Liver (tissue), 9 donors: ENCODE data around the gene KLK13. TPM values are rescaled to one million over a fixed set of nuclear protein-coding genes. Genes with fewer than 3 reads are reported as not detected.

Experiments
- DNase-seq: peaks from one replicate; pipeline ENCODE4 v3.0.0-alpha.2; 2017; ENCODE audit warnings: low spot score
- H3K27ac ChIP-seq, 2 donors: one replicate each; pipeline ENCODE4 v1.7.0; 2013; ENCODE audit warnings: inconsistent platforms in 2 of 2, low read length in 2 of 2, control low read depth in 1 of 2, low read depth in 1 of 2, mild to moderate bottlenecking in 1 of 2
- H3K27me3 ChIP-seq, 4 donors: one replicate each; pipeline versions ENCODE4 v1.6.1 to v1.7.0; 2013; ENCODE audit warnings: low read length in 3 of 4, inconsistent platforms in 1 of 4, mild to moderate bottlenecking in 1 of 4, moderate library complexity in 1 of 4; ENCODE audit not compliant: control insufficient read depth in 4 of 4, insufficient read depth in 4 of 4
- H3K36me3 ChIP-seq, 4 donors: one replicate each; pipeline versions ENCODE4 v1.6.1 to v1.7.0; 2013; ENCODE audit warnings: low read length in 3 of 4, mild to moderate bottlenecking in 3 of 4, low read depth in 1 of 4, moderate library complexity in 1 of 4; ENCODE audit not compliant: control insufficient read depth in 4 of 4, insufficient read depth in 3 of 4
- H3K4me1 ChIP-seq, 4 donors: one replicate each; pipeline versions ENCODE4 v1.6.1 to v1.7.0; 2013; ENCODE audit warnings: low read length in 3 of 4, mild to moderate bottlenecking in 3 of 4, moderate library complexity in 1 of 4; ENCODE audit not compliant: control insufficient read depth in 4 of 4, insufficient read depth in 4 of 4
- H3K4me3 ChIP-seq, 3 donors: one replicate each; pipeline versions ENCODE4 v1.6.1 to v1.7.0; 2013; ENCODE audit warnings: low read length in 3 of 3, control low read depth in 1 of 3, low read depth in 1 of 3, mild to moderate bottlenecking in 1 of 3
- H3K9ac ChIP-seq, 2 donors: one replicate each; pipeline ENCODE4 v1.7.0; 2013; ENCODE audit warnings: low read length in 2 of 2, mild to moderate bottlenecking in 2 of 2, moderate library complexity in 2 of 2, control low read depth in 1 of 2, low read depth in 1 of 2
- H3K9me3 ChIP-seq, 4 donors: one replicate each; pipeline versions ENCODE4 v1.6.1 to v1.7.0; 2013; ENCODE audit warnings: low read length in 3 of 4; ENCODE audit not compliant: control insufficient read depth in 4 of 4
- ATF3 ChIP-seq: IDR thresholded peaks from 2 replicates; pipeline ENCODE4 v1.6.1; 2016; ENCODE audit warnings: antibody characterized with exemption
- CTCF ChIP-seq: fragments of 150-350 bp; IDR thresholded peaks from 2 replicates; pipeline ENCODE4 v1.5.1; 2017; ENCODE audit warnings: improper control_type of control experiment, low read depth, low read length; ENCODE audit not compliant: missing input control
- FOXA1 ChIP-seq: IDR thresholded peaks from 2 replicates; pipeline ENCODE4 v1.6.1; 2016; ENCODE audit warnings: antibody characterized with exemption
- GABPA ChIP-seq, 2 donors: IDR thresholded peaks in 1 of 2; conservative IDR thresholded peaks in 1 of 2; 2 replicates each; pipeline ENCODE4 v1.6.1; 2016; ENCODE audit warnings: antibody characterized with exemption in 2 of 2, mild to moderate bottlenecking in 1 of 2, moderate library complexity in 1 of 2
- HNF4A ChIP-seq, 2 donors: conservative IDR thresholded peaks; 2 replicates each; pipeline ENCODE4 v1.6.1; 2016; ENCODE audit warnings: antibody characterized with exemption in 2 of 2, mild to moderate bottlenecking in 2 of 2
- HNF4G ChIP-seq: IDR thresholded peaks from 2 replicates; pipeline ENCODE4 v1.6.1; 2016; ENCODE audit warnings: antibody characterized with exemption
- JUND ChIP-seq, 2 donors: IDR thresholded peaks; 2 replicates each; pipeline ENCODE4 v1.6.1; 2016; ENCODE audit warnings: antibody characterized with exemption in 2 of 2
- MAX ChIP-seq: IDR thresholded peaks from 2 replicates; pipeline ENCODE4 v1.6.1; 2016; ENCODE audit warnings: antibody characterized with exemption
- RAD21 ChIP-seq, 2 donors: IDR thresholded peaks; 2 replicates each; pipeline ENCODE4 v1.6.1; 2016; ENCODE audit warnings: antibody characterized with exemption in 2 of 2, mild to moderate bottlenecking in 2 of 2
- REST ChIP-seq: IDR thresholded peaks from 2 replicates; pipeline ENCODE4 v1.6.1; 2016; ENCODE audit warnings: antibody characterized with exemption, mild to moderate bottlenecking
- RXRA ChIP-seq, 2 donors: IDR thresholded peaks; 2 replicates each; pipeline ENCODE4 v1.6.1; 2017 to 2018; ENCODE audit warnings: antibody characterized with exemption in 2 of 2, mild to moderate bottlenecking in 1 of 2
- SP1 ChIP-seq: IDR thresholded peaks from 2 replicates; pipeline ENCODE4 v1.6.1; 2018; ENCODE audit warnings: antibody characterized with exemption, mild to moderate bottlenecking
- YY1 ChIP-seq: IDR thresholded peaks from 2 replicates; pipeline ENCODE4 v1.6.1; 2016; ENCODE audit warnings: antibody characterized with exemption, mild to moderate bottlenecking
- ZBTB33 ChIP-seq: IDR thresholded peaks from 2 replicates; pipeline ENCODE4 v1.6.1; 2016; ENCODE audit warnings: antibody characterized with exemption
- WGBS: extraction: QIAGEN DNeasy Blood & Tissue Kit; methylation state at CpG from one replicate; pipeline ENCODE4 v1.1.7; 2013; 5-methylcytosine and 5-hydroxymethylcytosine counted together
- polyA plus RNA-seq, 2 donors: library from polyadenylated mRNA; stranded (reverse) in 1 of 2; unstranded in 1 of 2; fragments of 200-250 nt in 1 of 2; fragments of >200 nt in 1 of 2; fragmentation: Nextera tagmentation in 1 of 2; extraction: Ambion mirVana in 1 of 2; gene quantifications; one replicate each; pipeline versions ENCODE4 v1.2.1 to v1.2.3, GENCODE V29; 2013 to 2015
- total RNA-seq, 2 donors: library from RNA; depleted of rRNA; stranded (reverse); fragments of >200 nt; gene quantifications; one replicate each; pipeline ENCODE4 v1.2.3, GENCODE V29; 2014
- donor health status: healthy.
- donor health status: healthy.
- donor health status: healthy.
- donor health status: healthy.
- donor health status: healthy.

KLK13 gene
- total and polyA plus RNA-seq, 4 donors = not detected

- TF ChIP-seq GABPA (IDR thresholded peaks at IDR 0.05 in 1 of 2, conservative IDR thresholded peaks at IDR 0.05 in 1 of 2) (no peak), ATF3 (no peak), RAD21 (IDR thresholded peaks at IDR 0.05) (no peak), FOXA1 (no peak), CTCF (no peak), MAX (no peak), HNF4A (conservative IDR thresholded peaks at IDR 0.05) (no peak), ZBTB33 (no peak), JUND (IDR thresholded peaks at IDR 0.05) (no peak), YY1 (no peak), RXRA (IDR thresholded peaks at IDR 0.05) (no peak), REST (no peak), SP1 (no peak)
- 85% methylated on average over 7 of the region's 7 CpGs for WGBS
- no peak overlapping the region for H3K9ac ChIP-seq
- peaks cover 0 to 4% (median 0%) of the 10 kb centered on the region in 4 donors for H3K27me3 ChIP-seq
- no peak overlapping the region for H3K4me3 ChIP-seq
- no peaks in the 10 kb centered on the region for H3K36me3 ChIP-seq
- no peak for DNase-seq
- no peak overlapping the region for H3K27ac ChIP-seq
- no peaks in the 10 kb centered on the region for H3K4me1 ChIP-seq
- peaks cover 0 to 3% (median 0%) of the 10 kb centered on the region in 4 donors for H3K9me3 ChIP-seq
Measured at GRCh38 chr19:51031220-51031879, 33.5 kb downstream of the KLK13 start.

- H3K36me3 ChIP-seq = no peaks in the 10 kb centered on the region
- WGBS = 82% methylated on average over 13 of the region's 13 CpGs
- no peak for TF ChIP-seq HNF4G
- peaks cover 0 to 3% (median 0%) of the 10 kb centered on the region in 4 donors for H3K9me3 ChIP-seq
- peaks cover 0 to 4% (median 0%) of the 10 kb centered on the region in 4 donors for H3K27me3 ChIP-seq
- no peak overlapping the region for H3K9ac ChIP-seq
- no peak for DNase-seq
- no peak overlapping the region for H3K27ac ChIP-seq
- no peak overlapping the region for H3K4me3 ChIP-seq
- H3K4me1 ChIP-seq = no peaks in the 10 kb centered on the region
Measured at GRCh38 chr19:51030631-51031030, 34.3 kb downstream of the KLK13 start.
